Chondrocyte (in vitro differentiated cells): ENCODE measurements around the gene ATP6V0C. TPM values are rescaled to one million over a fixed set of nuclear protein-coding genes. Genes with fewer than 3 reads are reported as not detected.
A peak's percentile ranks its signal among the peaks of the same experiment; 100 is the strongest.

Experiments used
- DNase-seq: peaks from one replicate; pipeline ENCODE4 v3.0.0; 2021; ENCODE audit warnings: mixed read lengths, low spot score
- H3K27ac Mint-ChIP-seq: one replicate; pipeline ENCODE4 v1.8.0; 2021; ENCODE audit warnings: mild to moderate bottlenecking, moderate library complexity, mixed read lengths; ENCODE audit not compliant: unreplicated experiment
- H3K27me3 Mint-ChIP-seq: 2 replicates; pipeline ENCODE4 v1.8.0; 2021; ENCODE audit warnings: low read depth, mixed read lengths
- H3K36me3 Mint-ChIP-seq: 2 replicates; pipeline ENCODE4 v1.8.0; 2021; ENCODE audit warnings: low read depth, mixed read lengths
- H3K4me1 Mint-ChIP-seq: 2 replicates; pipeline ENCODE4 v1.8.0; 2021; ENCODE audit warnings: low read depth, mild to moderate bottlenecking, mixed read lengths
- H3K4me3 Mint-ChIP-seq: one replicate; pipeline ENCODE4 v1.8.0; 2021; ENCODE audit warnings: mild to moderate bottlenecking, moderate library complexity, mixed read lengths; ENCODE audit not compliant: unreplicated experiment
- H3K9me3 Mint-ChIP-seq: 2 replicates; pipeline ENCODE4 v1.8.0; 2021; ENCODE audit warnings: low read depth, mixed read lengths
- total RNA-seq: library from RNA; stranded (reverse); gene quantifications from 3 replicates; pipeline ENCODE4 v1.2.1, GENCODE V29; 2021
- TF ChIP-seq, protein P1 (sequence below): fragments of 200-600 bp; sonication (generic); IDR thresholded peaks from 2 replicates; pipeline ENCODE4 v1.5.0; 2021; ENCODE audit warnings: antibody characterized with exemption, mild to moderate bottlenecking, moderate library complexity

ATP6V0C gene
- total RNA-seq, 1 donor from 2014 or later, result 200 TPM

DNA sequence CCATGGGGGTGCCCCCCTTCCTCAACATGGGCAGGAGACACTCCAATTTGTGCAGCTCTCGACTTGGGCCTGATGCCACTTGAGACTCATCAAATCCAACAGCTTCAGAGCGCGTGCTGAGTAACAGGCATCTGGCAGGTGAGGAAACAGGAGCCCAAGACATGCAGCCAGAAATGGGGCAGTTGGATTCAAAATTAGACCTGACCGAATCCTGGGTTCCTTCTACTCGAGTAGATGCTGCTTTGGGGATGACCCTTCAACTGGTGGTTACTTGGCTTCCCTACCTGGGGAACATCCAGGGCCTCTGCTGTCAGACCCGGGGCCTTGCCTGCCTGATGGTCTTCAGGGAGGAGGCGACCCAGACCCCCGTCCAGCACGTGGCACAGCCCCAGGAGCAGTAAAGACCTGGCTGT lies 43.1 kb upstream of the ATP6V0C start:
- Mint-ChIP-seq H3K27ac (peak overlapping the region; percentile 9), H3K4me3 (peak overlapping the region; percentile 2), H3K36me3 (no peaks in the 10 kb centered on the region), H3K27me3 (no peaks in the 10 kb centered on the region), H3K9me3 (no peaks in the 10 kb centered on the region), H3K4me1 (peaks cover 25% of the 10 kb centered on the region)
- DNase-seq, result no peak
- TF ChIP-seq, protein P1, sequence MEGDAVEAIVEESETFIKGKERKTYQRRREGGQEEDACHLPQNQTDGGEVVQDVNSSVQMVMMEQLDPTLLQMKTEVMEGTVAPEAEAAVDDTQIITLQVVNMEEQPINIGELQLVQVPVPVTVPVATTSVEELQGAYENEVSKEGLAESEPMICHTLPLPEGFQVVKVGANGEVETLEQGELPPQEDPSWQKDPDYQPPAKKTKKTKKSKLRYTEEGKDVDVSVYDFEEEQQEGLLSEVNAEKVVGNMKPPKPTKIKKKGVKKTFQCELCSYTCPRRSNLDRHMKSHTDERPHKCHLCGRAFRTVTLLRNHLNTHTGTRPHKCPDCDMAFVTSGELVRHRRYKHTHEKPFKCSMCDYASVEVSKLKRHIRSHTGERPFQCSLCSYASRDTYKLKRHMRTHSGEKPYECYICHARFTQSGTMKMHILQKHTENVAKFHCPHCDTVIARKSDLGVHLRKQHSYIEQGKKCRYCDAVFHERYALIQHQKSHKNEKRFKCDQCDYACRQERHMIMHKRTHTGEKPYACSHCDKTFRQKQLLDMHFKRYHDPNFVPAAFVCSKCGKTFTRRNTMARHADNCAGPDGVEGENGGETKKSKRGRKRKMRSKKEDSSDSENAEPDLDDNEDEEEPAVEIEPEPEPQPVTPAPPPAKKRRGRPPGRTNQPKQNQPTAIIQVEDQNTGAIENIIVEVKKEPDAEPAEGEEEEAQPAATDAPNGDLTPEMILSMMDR, result no peak

DNA sequence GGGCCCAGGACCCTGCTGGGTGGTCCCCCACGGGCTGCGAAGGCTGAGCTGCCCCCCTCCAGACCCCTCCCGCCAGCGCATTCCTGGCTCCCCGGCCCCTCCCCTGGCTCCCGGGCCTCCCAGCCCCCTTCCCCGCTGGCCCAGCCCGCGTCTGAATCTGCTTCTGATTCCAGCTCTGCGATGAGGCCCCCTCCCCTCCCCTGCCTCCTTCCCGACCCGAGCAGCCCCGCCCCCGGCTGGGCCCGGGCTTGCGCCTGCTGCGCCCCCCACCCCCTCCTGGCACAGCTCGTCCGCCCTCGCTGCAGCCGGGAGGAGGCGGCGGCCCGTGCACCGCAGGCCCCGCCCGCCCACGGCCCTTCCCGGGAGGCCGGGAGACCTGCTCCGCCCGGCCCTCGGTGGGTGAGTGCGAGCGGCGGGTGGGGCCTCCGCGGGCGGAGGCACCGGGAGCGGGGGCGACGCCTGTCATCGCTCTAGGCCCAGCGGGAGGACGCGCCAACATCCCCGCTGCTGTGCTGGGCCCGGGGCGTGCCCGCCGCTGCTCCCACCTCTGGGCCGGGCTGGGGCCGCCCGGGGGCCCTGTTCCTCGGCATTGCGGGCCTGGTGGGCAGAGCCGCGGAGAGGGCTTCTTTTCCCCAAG lies 42.6 kb upstream of the ATP6V0C start, which contains the start of gene NTN3:
Gene NTN3 (plus strand): TSS at position 282 of the 637 bp plus-strand sequence. CDS start 405 bp downstream, outside the sequence.
- TF ChIP-seq, protein P1, result no peak
- Mint-ChIP-seq H3K9me3 (no peaks in the 10 kb centered on the region), H3K4me3 (peak within 1 kb of the TSS; percentile 2), H3K36me3 (no peaks in the 10 kb centered on the region), H3K4me1 (peaks cover 30% of the 10 kb centered on the region), H3K27me3 (no peaks in the 10 kb centered on the region), H3K27ac (peak within 1 kb of the TSS; percentile 9)
- peak; percentile 85 for DNase-seq

DNA sequence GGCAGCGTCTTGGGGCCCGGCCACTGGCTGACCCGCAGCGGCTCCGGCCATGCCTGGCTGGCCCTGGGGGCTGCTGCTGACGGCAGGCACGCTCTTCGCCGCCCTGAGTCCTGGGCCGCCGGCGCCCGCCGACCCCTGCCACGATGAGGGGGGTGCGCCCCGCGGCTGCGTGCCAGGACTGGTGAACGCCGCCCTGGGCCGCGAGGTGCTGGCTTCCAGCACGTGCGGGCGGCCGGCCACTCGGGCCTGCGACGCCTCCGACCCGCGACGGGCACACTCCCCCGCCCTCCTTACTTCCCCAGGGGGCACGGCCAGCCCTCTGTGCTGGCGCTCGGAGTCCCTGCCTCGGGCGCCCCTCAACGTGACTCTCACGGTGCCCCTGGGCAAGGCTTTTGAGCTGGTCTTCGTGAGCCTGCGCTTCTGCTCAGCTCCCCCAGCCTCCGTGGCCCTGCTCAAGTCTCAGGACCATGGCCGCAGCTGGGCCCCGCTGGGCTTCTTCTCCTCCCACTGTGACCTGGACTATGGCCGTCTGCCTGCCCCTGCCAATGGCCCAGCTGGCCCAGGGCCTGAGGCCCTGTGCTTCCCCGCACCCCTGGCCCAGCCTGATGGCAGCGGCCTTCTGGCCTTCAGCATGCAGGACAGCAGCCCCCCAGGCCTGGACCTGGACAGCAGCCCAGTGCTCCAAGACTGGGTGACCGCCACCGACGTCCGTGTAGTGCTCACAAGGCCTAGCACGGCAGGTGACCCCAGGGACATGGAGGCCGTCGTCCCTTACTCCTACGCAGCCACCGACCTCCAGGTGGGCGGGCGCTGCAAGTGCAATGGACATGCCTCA lies 41.9 kb upstream of the ATP6V0C start:
- no peaks in the 10 kb centered on the region for H3K9me3 Mint-ChIP-seq
- no peaks in the 10 kb centered on the region for H3K27me3 Mint-ChIP-seq
- H3K27ac Mint-ChIP-seq, result no peak overlapping the region
- TF ChIP-seq, protein P1, result no peak
- DNase-seq, result peak; percentile 82
- H3K4me1 Mint-ChIP-seq, result peaks cover 31% of the 10 kb centered on the region
- H3K4me3 Mint-ChIP-seq, result no peak overlapping the region
- no peaks in the 10 kb centered on the region for H3K36me3 Mint-ChIP-seq

DNA sequence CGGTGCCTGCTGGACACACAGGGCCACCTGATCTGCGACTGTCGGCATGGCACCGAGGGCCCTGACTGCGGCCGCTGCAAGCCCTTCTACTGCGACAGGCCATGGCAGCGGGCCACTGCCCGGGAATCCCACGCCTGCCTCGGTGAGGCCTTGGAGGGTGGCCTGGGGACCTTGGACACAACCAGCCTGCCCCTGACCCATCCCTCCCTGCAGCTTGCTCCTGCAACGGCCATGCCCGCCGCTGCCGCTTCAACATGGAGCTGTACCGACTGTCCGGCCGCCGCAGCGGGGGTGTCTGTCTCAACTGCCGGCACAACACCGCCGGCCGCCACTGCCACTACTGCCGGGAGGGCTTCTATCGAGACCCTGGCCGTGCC lies 41.3 kb upstream of the ATP6V0C start:
- Mint-ChIP-seq H3K4me1 (peaks cover 31% of the 10 kb centered on the region), H3K9me3 (no peaks in the 10 kb centered on the region), H3K27me3 (no peaks in the 10 kb centered on the region), H3K27ac (no peak overlapping the region), H3K4me3 (no peak overlapping the region), H3K36me3 (no peaks in the 10 kb centered on the region)
- peak; percentile 90 for DNase-seq
- TF ChIP-seq, protein P1, result no peak

DNA sequence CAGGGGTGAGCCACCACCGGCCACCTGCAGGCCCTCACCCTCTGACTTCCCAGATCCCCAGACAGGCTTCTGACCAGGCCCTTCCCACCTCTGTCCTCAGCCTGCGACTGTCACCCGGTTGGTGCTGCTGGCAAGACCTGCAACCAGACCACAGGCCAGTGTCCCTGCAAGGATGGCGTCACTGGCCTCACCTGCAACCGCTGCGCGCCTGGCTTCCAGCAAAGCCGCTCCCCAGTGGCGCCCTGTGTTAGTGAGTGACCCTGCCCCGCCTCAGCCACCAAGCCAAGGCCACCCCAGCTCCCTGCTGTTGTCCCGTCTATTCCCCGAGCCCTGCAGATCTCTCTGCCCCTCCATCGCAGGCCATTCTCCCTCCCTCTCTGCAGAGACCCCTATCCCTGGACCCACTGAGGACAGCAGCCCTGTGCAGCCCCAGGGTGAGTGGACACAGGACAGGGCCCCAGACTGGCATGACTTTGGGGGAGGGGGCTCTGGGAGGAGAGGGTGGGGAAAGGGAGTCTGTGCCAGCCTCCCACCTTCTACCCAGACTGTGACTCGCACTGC lies 40.8 kb upstream of the ATP6V0C start:
- DNase-seq, result peak; percentile 88
- H3K27me3 Mint-ChIP-seq, result no peaks in the 10 kb centered on the region
- H3K9me3 Mint-ChIP-seq, result no peaks in the 10 kb centered on the region
- peak overlapping the region; percentile 60 for H3K4me3 Mint-ChIP-seq
- H3K27ac Mint-ChIP-seq, result no peak overlapping the region
- TF ChIP-seq, protein P1, result no peak
- peaks cover 36% of the 10 kb centered on the region for H3K4me1 Mint-ChIP-seq
- no peaks in the 10 kb centered on the region for H3K36me3 Mint-ChIP-seq
